ENCODE measurements around the gene CIDEB. TPM values are rescaled to one million over a fixed set of nuclear protein-coding genes. Genes with fewer than 3 reads are reported as not detected.
"Not testable (repeated sequence)": the region's sequence is repeated elsewhere in the genome, so short reads cannot be mapped to it uniquely, and the experiment has no call there.

Gene CIDEB
- total and polyA plus RNA-seq, 4 donors = 3.3 to 17.2 (median 13.0) TPM

DNA sequence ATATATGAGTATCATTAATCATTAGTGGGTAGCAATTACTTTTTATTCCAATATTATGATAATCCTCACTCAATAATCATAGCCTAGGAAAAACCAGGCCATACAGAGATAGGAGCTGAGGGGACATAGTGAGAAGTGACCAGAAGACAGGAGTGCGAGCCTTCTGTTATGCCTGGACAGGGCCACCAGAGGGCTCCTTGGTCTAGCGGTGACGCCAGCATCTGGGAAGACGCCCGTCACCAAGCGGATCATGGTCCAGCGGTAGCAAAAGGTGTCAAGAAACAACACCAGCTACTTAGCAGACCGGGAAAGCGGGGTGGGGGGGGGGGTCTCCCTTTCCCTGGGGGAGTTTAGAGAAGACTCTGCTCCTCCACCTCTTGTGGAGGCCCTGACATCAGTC is 20.1 kb upstream of the CIDEB start:
- peak; percentile 77 to 84 for DNase-seq
- WGBS, 2 donors = 1% methylated on average over 9 of the region's 9 CpGs
- ATAC-seq (ENCODE audit: low FRiP score); H3K36me3 ChIP-seq (ENCODE audit: control insufficient read depth in 1 of 2, insufficient read depth in 2 of 2, low read length in 1 of 2); H3K27me3 ChIP-seq (ENCODE audit: control insufficient read depth in 1 of 2, insufficient read depth in 2 of 2, low read length in 1 of 2); H3K9me3 ChIP-seq (ENCODE audit: control insufficient read depth, low read length); intact Hi-C loops (cut with DNase I); H3K27ac ChIP-seq (ENCODE audit: low read depth in 1 of 2, low read length in 2 of 2); H3K4me1 ChIP-seq (ENCODE audit: control insufficient read depth in 1 of 2, insufficient read depth in 2 of 2, low read length in 2 of 2); H3K4me3 ChIP-seq (ENCODE audit: low read length in 2 of 2): not testable (repeated sequence)

DNA sequence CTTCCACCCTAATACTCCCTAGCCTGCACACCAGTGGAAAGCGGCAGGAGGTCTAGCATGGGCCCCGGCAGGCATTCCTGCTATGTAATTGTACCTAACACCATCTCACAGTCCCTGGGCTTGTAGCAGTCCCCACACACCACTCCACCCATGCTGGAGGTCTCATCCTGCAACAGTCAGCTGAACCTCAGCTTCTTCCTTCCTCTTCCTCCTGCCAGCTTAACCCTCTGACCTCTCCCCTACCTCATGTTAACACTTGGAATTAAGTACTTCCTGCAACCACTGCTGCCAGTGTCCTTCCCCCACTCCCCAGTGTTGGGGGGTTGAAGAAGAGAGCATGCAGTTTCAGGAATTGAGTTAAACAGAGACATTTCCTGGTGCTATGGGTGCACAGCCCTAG is 19.5 kb upstream of the CIDEB start:
- Histone ChIP-seq H3K4me3 (ENCODE audit: low read length in 2 of 2) (no peak overlapping the region), H3K36me3 (ENCODE audit: control insufficient read depth in 1 of 2, insufficient read depth in 2 of 2, low read length in 1 of 2) (no peaks in the 10 kb centered on the region), H3K27ac (ENCODE audit: low read depth in 1 of 2, low read length in 2 of 2) (no peak overlapping the region), H3K27me3 (ENCODE audit: control insufficient read depth in 1 of 2, insufficient read depth in 2 of 2, low read length in 1 of 2) (no peaks in the 10 kb centered on the region), H3K4me1 (ENCODE audit: control insufficient read depth in 1 of 2, insufficient read depth in 2 of 2, low read length in 2 of 2) (no peaks in the 10 kb centered on the region), H3K9me3 (ENCODE audit: control insufficient read depth, low read length) (no peaks in the 10 kb centered on the region)
- DNase-seq (peak in 1 of 2 donors; percentile 44), ATAC-seq (ENCODE audit: low FRiP score) (no peak)
- intact Hi-C loops (cut with DNase I) = no loop called here
- WGBS, 2 donors = 86 to 92% methylated on average over 2 of the region's 2 CpGs

DNA sequence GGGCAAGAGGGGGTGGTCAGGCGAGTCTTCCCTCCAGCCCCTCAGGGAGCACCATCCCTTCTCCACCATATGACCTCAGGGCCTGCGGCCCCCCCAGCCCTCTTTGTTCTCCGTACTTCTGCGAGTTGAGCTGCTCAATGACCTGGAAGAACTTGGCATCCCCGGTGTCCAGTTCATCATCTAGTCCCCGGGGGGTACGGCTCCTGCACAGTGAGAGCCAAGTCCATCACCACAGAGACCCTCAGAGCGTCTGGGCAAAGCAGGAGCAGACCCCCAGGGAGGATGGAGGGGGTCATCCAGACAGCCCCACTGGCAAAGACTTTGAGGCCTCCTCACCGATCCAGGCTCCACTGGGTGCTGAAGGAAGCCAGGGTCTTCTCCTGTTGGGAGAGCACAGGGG is 18.2 kb upstream of the CIDEB start:
- Histone ChIP-seq H3K27me3 (ENCODE audit: control insufficient read depth in 1 of 2, insufficient read depth in 2 of 2, low read length in 1 of 2) (no peaks in the 10 kb centered on the region), H3K36me3 (ENCODE audit: control insufficient read depth in 1 of 2, insufficient read depth in 2 of 2, low read length in 1 of 2) (no peaks in the 10 kb centered on the region), H3K27ac (ENCODE audit: low read depth in 1 of 2, low read length in 2 of 2) (no peak overlapping the region), H3K4me1 (ENCODE audit: control insufficient read depth in 1 of 2, insufficient read depth in 2 of 2, low read length in 2 of 2) (no peaks in the 10 kb centered on the region), H3K9me3 (ENCODE audit: control insufficient read depth, low read length) (no peaks in the 10 kb centered on the region), H3K4me3 (ENCODE audit: low read length in 2 of 2) (no peak overlapping the region)
- 76 to 79% methylated on average over 9 of the region's 9 CpGs for WGBS, 2 donors
- intact Hi-C loops (cut with DNase I) = no loop called here
- no peak for ATAC-seq (ENCODE audit: low FRiP score)
- DNase-seq = peak in 1 of 2 donors; percentile 33

DNA sequence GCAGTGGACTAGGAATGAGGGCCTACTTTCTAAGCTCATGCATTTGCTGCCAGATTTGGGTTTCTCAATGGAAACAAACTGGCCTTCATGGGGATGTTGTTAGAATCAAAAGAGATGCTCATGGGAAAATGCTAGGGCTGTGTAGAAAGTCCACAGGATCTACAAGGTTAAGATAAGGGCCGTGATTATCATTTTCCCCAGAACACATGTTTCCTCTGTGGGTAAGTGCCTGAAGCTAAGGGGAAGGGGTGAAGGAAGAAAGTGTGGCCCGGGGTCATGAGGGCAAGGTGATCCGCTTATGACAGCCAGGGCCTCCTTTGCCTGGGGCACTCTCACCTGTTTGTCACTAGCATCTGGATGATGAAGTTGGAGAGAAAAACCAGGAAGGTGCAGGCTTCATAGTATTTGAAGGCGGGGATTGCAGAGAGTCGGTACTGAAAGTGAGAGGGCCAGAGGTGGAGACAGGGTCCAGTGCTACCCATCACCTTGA is 17.3 kb upstream of the CIDEB start:
- no peaks in the 10 kb centered on the region for H3K9me3 ChIP-seq (ENCODE audit: control insufficient read depth, low read length)
- WGBS, 2 donors = 90 to 96% methylated on average over 5 of the region's 5 CpGs
- no peak overlapping the region for H3K27ac ChIP-seq (ENCODE audit: low read depth in 1 of 2, low read length in 2 of 2)
- DNase-seq (peak in 1 of 2 donors; percentile 31), ATAC-seq (ENCODE audit: low FRiP score) (no peak)
- H3K4me3 ChIP-seq (ENCODE audit: low read length in 2 of 2) = no peak overlapping the region
- no peaks in the 10 kb centered on the region for H3K4me1 ChIP-seq (ENCODE audit: control insufficient read depth in 1 of 2, insufficient read depth in 2 of 2, low read length in 2 of 2)
- intact Hi-C loops (cut with DNase I) = no loop called here
- H3K36me3 ChIP-seq (ENCODE audit: control insufficient read depth in 1 of 2, insufficient read depth in 2 of 2, low read length in 1 of 2) = no peaks in the 10 kb centered on the region
- H3K27me3 ChIP-seq (ENCODE audit: control insufficient read depth in 1 of 2, insufficient read depth in 2 of 2, low read length in 1 of 2) = no peaks in the 10 kb centered on the region

DNA sequence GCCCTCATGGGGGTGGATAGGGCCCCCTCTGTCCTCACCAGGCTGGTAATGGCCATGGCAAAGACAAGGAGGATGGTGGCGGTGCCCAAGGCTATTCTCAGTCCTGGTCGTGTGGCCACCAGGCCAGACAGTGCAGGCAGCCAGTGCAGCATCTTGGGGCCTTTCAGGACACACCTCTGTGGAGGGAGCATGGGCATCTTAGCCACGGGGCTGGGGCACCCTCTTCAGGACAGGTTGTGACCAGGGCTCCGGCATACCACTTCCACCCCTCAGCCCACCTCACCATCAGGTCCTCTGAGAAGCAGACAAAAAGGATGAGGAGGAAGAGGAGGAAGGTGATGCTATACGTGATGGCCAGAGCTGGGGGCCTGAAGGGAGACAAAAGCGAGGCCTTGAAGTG is 16.2 kb upstream of the CIDEB start:
- intact Hi-C loops (cut with DNase I) = no loop called here
- no peaks in the 10 kb centered on the region for H3K36me3 ChIP-seq (ENCODE audit: control insufficient read depth in 1 of 2, insufficient read depth in 2 of 2, low read length in 1 of 2)
- no peaks in the 10 kb centered on the region for H3K4me1 ChIP-seq (ENCODE audit: control insufficient read depth in 1 of 2, insufficient read depth in 2 of 2, low read length in 2 of 2)
- H3K9me3 ChIP-seq (ENCODE audit: control insufficient read depth, low read length) = no peaks in the 10 kb centered on the region
- H3K27me3 ChIP-seq (ENCODE audit: control insufficient read depth in 1 of 2, insufficient read depth in 2 of 2, low read length in 1 of 2) = no peaks in the 10 kb centered on the region
- ATAC-seq (ENCODE audit: low FRiP score) (no peak), DNase-seq (peak in 1 of 2 donors; percentile 72)
- WGBS, 2 donors = 76 to 78% methylated on average over 6 of the region's 6 CpGs
- H3K27ac ChIP-seq (ENCODE audit: low read depth in 1 of 2, low read length in 2 of 2) = no peak overlapping the region
- no peak overlapping the region for H3K4me3 ChIP-seq (ENCODE audit: low read length in 2 of 2)

DNA sequence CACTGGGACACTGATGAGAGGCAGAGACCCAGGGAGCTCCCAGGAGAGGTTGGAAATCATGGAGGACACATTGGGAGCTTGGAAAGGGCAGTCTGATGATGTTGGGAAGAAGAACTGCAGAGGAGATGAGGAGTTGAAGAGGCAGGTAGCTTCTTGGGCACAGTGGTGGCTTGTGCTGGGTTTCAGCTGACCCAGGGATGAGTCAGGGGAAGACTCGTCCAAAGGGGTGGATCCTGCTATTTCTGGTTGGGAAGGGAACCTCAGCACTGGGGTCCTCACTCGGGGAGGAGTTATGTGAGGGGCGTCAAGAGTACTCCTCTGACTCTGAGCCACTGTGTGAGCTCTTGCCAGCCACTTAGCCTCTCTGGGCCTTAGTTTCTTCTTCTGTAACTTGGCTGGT is 15.6 kb upstream of the CIDEB start:
- 58 to 64% methylated on average over 3 of the region's 3 CpGs for WGBS, 2 donors

DNA sequence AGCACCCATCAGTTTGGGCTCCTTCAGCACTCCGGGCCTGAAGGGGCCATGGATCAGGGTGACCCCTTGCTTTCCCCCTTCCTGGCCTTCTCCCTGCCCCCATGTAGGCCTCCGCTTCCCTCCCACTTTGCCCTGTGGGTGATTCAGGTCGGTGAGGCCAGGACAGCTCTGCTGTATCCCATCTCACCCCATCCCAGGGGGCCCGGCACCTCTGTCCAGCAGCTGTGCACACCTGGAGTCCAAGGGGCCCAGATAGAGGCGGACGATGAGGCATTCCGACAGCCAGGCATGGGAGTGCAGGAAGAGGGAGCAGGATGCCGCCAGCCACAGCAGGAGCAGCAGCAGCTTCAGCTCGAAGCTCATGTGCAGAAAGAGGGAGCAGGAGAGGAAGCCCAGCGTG is 14.9 kb upstream of the CIDEB start:
- DNase-seq (peak in 1 of 2 donors; percentile 68), ATAC-seq (ENCODE audit: low FRiP score) (no peak)
- 83 to 84% methylated on average over 9 to 10 of the region's 10 CpGs for WGBS, 2 donors
- H3K27me3 ChIP-seq (ENCODE audit: control insufficient read depth in 1 of 2, insufficient read depth in 2 of 2, low read length in 1 of 2) = no peaks in the 10 kb centered on the region
- intact Hi-C loops (cut with DNase I) = no loop called here
- H3K4me3 ChIP-seq (ENCODE audit: low read length in 2 of 2) = no peak overlapping the region
- H3K4me1 ChIP-seq (ENCODE audit: control insufficient read depth in 1 of 2, insufficient read depth in 2 of 2, low read length in 2 of 2) = no peaks in the 10 kb centered on the region
- H3K36me3 ChIP-seq (ENCODE audit: control insufficient read depth in 1 of 2, insufficient read depth in 2 of 2, low read length in 1 of 2) = no peaks in the 10 kb centered on the region
- no peaks in the 10 kb centered on the region for H3K9me3 ChIP-seq (ENCODE audit: control insufficient read depth, low read length)
- H3K27ac ChIP-seq (ENCODE audit: low read depth in 1 of 2, low read length in 2 of 2) = no peak overlapping the region

More for the DNA sequence above, 15.6 kb upstream of the CIDEB start:
- intact Hi-C loops (cut with DNase I) = no loop called here
- ATAC-seq (ENCODE audit: low FRiP score) (no peak), DNase-seq (peak in 1 of 2 donors; percentile 13)
- Histone ChIP-seq H3K9me3 (ENCODE audit: control insufficient read depth, low read length) (no peaks in the 10 kb centered on the region), H3K27ac (ENCODE audit: low read depth in 1 of 2, low read length in 2 of 2) (no peak overlapping the region), H3K27me3 (ENCODE audit: control insufficient read depth in 1 of 2, insufficient read depth in 2 of 2, low read length in 1 of 2) (no peaks in the 10 kb centered on the region), H3K4me1 (ENCODE audit: control insufficient read depth in 1 of 2, insufficient read depth in 2 of 2, low read length in 2 of 2) (no peaks in the 10 kb centered on the region), H3K36me3 (ENCODE audit: control insufficient read depth in 1 of 2, insufficient read depth in 2 of 2, low read length in 1 of 2) (no peaks in the 10 kb centered on the region), H3K4me3 (ENCODE audit: low read length in 2 of 2) (no peak overlapping the region)

DNA sequence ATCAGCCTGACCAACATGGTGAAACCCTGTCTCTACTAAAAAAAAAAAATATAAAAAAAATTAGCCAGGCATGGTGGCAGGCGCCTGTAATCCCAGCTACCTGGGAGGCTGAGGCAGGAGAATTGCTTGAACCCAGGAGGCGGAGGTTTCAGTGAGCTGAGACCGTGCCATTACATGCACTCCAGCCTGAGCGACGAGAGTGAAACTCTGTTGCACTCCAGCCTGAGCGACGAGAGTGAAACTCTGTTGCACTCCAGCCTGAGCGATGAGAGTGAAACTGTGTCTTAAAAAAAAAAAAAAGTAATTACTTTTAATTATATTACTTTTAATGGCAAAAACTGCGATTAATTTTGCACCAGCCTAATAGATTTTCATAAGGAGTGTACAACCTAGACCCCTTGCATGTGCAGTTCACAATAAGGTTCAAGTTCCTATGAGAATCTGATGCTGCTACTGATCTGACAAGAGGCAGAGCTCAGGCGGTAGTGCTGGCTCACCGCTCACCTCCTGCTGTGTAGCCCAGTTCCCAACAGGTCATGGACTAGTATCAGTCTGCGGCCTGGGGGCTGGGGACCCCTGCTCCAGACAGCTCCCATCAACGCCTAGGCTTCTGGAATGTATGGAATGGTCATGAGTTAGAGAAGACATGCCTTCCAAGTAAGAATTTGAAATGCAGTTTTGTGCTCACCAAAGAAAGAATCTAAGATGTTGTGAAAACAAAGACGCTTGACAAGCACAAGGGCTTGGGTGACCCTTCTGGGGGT is 13.6 kb upstream of the CIDEB start:
- intact Hi-C loops (cut with DNase I) = no loop called here
- DNase-seq (peak in 1 of 2 donors; percentile 40), ATAC-seq (ENCODE audit: low FRiP score) (no peak)
- Histone ChIP-seq H3K4me1 (ENCODE audit: control insufficient read depth in 1 of 2, insufficient read depth in 2 of 2, low read length in 2 of 2) (no peaks in the 10 kb centered on the region), H3K4me3 (ENCODE audit: low read length in 2 of 2) (no peak overlapping the region), H3K27me3 (ENCODE audit: control insufficient read depth in 1 of 2, insufficient read depth in 2 of 2, low read length in 1 of 2) (no peaks in the 10 kb centered on the region), H3K27ac (ENCODE audit: low read depth in 1 of 2, low read length in 2 of 2) (no peak overlapping the region), H3K9me3 (ENCODE audit: control insufficient read depth, low read length) (no peaks in the 10 kb centered on the region), H3K36me3 (ENCODE audit: control insufficient read depth in 1 of 2, insufficient read depth in 2 of 2, low read length in 1 of 2) (no peaks in the 10 kb centered on the region)
- WGBS, 2 donors = 78 to 82% methylated on average over 13 to 14 of the region's 14 CpGs

All from aorta (tissue), 5 donors.